HFF-Myc (cell line): Measurements from ENCODE around the gene HEATR3.

ENCODE experiments used
- DNase-seq: peaks from one replicate; pipeline ENCODE4 v3.0.0-alpha.2; 2011; ENCODE audit warnings: low read depth; ENCODE audit errors: extremely low read depth
- H3K4me3 ChIP-seq: replicated peaks from 2 replicates; pipeline ENCODE4 v1.5.1; 2011; ENCODE audit warnings: low read depth, mild to moderate bottlenecking, control low read depth, low read length
- TF ChIP-seq, protein P1 (sequence below): IDR thresholded peaks from 2 replicates; pipeline ENCODE4 v1.5.1; 2012; ENCODE audit warnings: mild to moderate bottlenecking, low read depth, low read length, control low read depth; ENCODE audit errors: missing control alignments

Gene HEATR3

DNA sequence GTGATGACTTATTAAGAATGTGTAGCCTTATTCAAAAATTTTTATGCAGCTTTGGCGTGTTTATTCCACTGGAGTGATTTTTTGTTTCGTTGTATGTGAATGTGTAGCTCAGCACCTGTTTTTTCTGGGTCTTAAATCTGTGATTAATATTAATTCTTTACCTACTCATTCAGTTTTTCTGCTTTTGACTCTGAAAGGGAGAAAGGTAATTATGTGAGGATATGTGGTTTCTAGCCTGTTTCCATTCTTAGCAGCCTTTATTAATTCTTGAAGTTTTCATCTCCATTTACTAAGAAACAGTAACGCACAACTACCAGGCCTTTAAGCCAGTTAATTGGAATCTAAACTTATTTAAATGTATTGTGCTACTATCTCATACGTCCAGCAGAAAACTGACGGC, 7.0 kb downstream of the HEATR3 start:
- TF ChIP-seq, protein P1, sequence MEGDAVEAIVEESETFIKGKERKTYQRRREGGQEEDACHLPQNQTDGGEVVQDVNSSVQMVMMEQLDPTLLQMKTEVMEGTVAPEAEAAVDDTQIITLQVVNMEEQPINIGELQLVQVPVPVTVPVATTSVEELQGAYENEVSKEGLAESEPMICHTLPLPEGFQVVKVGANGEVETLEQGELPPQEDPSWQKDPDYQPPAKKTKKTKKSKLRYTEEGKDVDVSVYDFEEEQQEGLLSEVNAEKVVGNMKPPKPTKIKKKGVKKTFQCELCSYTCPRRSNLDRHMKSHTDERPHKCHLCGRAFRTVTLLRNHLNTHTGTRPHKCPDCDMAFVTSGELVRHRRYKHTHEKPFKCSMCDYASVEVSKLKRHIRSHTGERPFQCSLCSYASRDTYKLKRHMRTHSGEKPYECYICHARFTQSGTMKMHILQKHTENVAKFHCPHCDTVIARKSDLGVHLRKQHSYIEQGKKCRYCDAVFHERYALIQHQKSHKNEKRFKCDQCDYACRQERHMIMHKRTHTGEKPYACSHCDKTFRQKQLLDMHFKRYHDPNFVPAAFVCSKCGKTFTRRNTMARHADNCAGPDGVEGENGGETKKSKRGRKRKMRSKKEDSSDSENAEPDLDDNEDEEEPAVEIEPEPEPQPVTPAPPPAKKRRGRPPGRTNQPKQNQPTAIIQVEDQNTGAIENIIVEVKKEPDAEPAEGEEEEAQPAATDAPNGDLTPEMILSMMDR = no peak
- DNase-seq = no peak
- no peak overlapping the region for H3K4me3 ChIP-seq

DNA sequence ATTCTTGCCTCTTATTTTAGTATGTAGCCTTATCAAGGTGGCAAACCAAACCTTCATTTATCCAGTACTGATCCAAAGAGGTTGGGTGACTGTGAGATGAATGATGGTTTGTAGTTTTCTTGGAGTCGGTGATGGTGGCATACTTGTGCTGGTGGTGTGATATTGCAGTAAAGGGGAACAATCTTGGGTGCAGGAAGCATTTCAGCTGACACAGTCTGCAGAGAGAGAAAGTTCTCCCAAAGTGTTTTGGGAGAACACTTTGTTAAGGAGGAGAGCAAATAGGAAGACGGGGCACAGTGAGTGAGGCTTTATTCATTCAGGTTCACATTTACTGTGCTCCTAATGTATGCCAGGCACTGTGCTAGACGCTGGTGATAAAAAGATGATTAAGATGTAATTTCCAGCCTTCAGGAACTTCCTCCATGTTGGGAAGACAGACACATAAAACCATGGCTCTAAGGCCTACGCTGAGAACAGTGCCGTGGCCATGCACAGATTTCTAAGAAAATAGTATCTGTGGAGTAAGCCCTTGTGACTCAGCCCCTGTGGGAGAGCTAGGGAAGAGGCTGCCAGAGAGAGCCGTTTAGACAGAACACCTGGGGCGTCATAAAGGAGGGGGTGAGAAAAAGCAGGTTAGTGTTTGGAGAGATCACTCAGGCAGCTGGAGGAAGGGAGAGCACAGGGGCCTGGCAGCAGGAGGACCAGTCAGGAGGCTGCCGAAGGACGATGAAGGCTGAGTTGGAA, 13.8 kb downstream of the HEATR3 start:
- DNase-seq = no peak
- TF ChIP-seq, protein P1 = no peak
- no peak overlapping the region for H3K4me3 ChIP-seq

DNA sequence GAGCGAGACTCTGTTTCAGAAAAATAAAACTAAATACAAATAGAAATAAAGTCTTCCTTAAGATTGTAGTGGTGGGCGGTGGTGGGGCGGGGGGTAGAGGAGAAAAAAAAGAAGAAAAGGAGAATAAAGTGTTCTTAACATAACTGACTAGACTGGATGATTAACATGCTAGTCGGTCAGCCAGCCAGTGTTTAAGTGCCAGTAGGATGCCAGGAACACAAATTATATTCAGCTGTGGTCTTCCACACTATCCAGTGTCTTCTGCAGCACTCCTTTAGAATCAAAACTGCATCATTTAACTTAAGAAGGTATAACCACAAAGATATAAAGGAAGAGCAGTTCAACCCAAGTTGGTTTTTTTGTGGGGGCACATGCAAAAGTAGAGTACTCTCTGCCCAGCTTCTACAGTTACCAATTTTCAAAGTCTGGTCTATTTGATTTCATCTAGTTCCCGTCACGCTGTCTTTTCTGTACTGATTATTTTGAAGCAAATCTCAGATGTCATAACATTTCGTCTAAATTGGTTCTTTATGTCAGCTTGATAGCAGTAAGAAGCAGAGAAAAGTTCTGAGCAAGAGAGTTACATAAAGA, 15.8 kb downstream of the HEATR3 start:
- no peak overlapping the region for H3K4me3 ChIP-seq
- TF ChIP-seq, protein P1 = no peak
- no peak for DNase-seq

DNA sequence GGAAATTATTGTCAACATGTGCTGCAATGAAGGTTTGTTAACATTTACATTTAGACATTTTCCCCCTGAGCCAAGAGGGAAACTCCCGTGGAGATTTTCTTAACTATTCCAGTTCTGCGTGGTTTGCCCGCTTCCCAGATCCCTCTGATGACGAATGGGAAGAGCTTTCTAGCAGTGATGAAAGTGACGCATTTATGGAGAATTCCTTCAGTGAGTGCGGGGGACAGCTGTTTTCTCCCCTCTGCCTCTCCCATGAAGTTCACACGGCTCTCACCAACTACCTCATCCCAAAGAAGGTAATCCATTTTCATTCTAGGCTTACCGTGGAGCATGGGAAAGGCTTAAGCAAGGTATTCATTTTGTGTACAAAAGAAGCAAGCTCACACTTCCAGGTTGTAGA, 18.2 kb downstream of the HEATR3 start:
- DNase-seq = no peak
- no peak overlapping the region for H3K4me3 ChIP-seq

DNA sequence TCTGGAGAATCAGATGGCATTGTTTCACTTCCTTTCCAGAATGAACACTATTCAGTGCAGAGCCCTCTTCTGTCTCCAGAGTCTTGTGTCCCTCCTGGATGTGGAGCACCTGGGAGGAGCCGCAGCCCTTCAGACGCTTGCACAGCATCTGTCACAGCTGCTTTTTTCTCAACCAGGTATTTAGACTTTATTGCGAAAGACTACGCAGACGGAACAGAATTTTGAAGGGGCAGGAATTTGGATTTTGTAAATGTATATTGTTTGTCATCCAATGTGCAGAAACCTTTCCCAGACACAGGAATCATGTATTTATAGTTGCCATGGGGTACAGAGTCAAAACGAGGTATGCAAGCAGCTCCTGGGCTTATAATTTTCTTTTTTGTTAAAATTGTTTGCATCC, 20.4 kb downstream of the HEATR3 start:
- DNase-seq = no peak
- TF ChIP-seq, protein P1 = no peak
- H3K4me3 ChIP-seq = no peak overlapping the region

More for the DNA sequence above, 18.2 kb downstream of the HEATR3 start:
- TF ChIP-seq, protein P1 = no peak

DNA sequence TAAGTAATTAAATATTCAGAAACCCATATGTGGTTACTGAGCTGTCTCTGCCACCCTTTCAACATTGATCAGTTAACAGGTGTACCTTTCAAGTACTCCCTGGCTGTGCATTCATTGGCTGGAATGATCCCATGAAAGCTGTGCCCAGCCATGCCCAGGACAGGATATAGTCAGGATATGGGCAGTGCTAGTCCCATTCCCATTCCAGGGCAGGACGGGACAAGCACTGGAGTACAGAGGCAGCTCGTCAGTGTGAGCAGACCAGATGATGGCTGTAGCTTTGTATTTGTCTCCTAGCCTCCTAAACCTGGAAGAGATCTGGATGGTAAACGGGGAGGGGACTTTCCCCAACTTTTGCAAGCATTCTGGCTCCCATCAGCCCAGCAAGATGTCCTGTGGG, 22.5 kb downstream of the HEATR3 start:
- no peak for DNase-seq
- TF ChIP-seq, protein P1 = no peak
- H3K4me3 ChIP-seq = no peak overlapping the region

DNA sequence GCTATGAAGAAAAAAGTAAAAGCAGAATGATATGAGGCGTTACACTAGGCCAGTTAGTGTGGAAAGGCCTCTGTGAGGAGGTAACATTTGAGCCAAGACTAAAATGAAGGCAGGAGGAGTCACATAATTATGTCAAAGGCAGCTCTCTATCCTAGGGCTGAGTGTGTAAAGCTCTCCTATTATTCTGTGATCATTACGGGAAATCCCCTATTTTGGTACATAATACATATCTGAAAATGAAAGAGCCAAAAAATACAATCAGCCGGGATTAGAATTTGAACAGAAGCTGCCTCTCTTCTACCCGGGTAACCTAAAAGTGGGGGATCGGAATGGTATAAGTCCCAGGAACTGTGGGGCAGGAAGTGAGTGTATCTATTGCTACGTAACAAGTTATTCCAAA, 27.1 kb downstream of the HEATR3 start:
- H3K4me3 ChIP-seq = no peak overlapping the region
- TF ChIP-seq, protein P1 = no peak
- DNase-seq = no peak
